Activated effector memory CD4-positive, alpha-beta T cell treated with anti-CD3 and anti-CD28 coated beads, Interleukin-2, amount 50 U/mL, for 16 hours (primary cell): ENCODE data around the gene UFC1.

Source experiments
- DNase-seq: peaks from one replicate; pipeline ENCODE4 v3.0.0-alpha.2; 2020

Gene UFC1

GRCh38 chr1:161137881-161138280, 15.9 kb upstream of the UFC1 start:
- DNase-seq, result no peak

GRCh38 chr1:161138431-161138830, 15.3 kb upstream of the UFC1 start:
- no peak for DNase-seq

GRCh38 chr1:161139766-161140165, 14.0 kb upstream of the UFC1 start:
- DNase-seq, result no peak

GRCh38 chr1:161140755-161141400, 12.9 kb upstream of the UFC1 start:
- no peak for DNase-seq

GRCh38 chr1:161145832-161146231, 7.9 kb upstream of the UFC1 start:
- DNase-seq, result no peak

GRCh38 chr1:161153176-161153575, 602 bp upstream of the UFC1 start:
- no peak for DNase-seq

GRCh38 chr1:161157867-161158266, 4.1 kb downstream of the UFC1 start:
- no peak for DNase-seq

- no peak for DNase-seq
These were observed 4.7 kb downstream of the UFC1 start for GRCh38 chr1:161158316-161159010.

GRCh38 chr1:161159087-161159912, 5.5 kb downstream of the UFC1 start, which contains the start of gene USP21:
TSS of gene USP21 (plus strand) at chr1:161159500. CDS start at chr1:161160641, 1,141 bp downstream.
- peak; percentile 97 for DNase-seq

- no peak for DNase-seq
These were observed 6.1 kb downstream of the UFC1 start for GRCh38 chr1:161159913-161160243.

- no peak for DNase-seq
These were observed 6.9 kb downstream of the UFC1 start for GRCh38 chr1:161160671-161161145.

- DNase-seq, result no peak
These were observed 7.9 kb downstream of the UFC1 start for GRCh38 chr1:161161652-161162051.

GRCh38 chr1:161162052-161162451, 8.3 kb downstream of the UFC1 start:
- DNase-seq, result peak; percentile 60

GRCh38 chr1:161162806-161163205, 9.0 kb downstream of the UFC1 start:
- peak; percentile 50 for DNase-seq

GRCh38 chr1:161163793-161164192, 10.0 kb downstream of the UFC1 start:
- peak; percentile 41 for DNase-seq

- DNase-seq, result peak; percentile 62
These were observed 11.3 kb downstream of the UFC1 start for GRCh38 chr1:161164901-161165610.

GRCh38 chr1:161165742-161166668, 12.2 kb downstream of the UFC1 start, which contains the start of gene PPOX:
TSS of gene PPOX (plus strand) at chr1:161166426. CDS start at chr1:161166848, 422 bp downstream.
- peak; percentile 97 for DNase-seq

- peak; percentile 66 for DNase-seq
These were observed 13.1 kb downstream of the UFC1 start for GRCh38 chr1:161166669-161167548.

- DNase-seq, result peak; percentile 44
These were observed 15.1 kb downstream of the UFC1 start for GRCh38 chr1:161168906-161169305.

- no peak for DNase-seq
These were observed 17.4 kb downstream of the UFC1 start for GRCh38 chr1:161171191-161171590.

- DNase-seq, result no peak
These were observed 17.9 kb downstream of the UFC1 start for GRCh38 chr1:161171696-161172095.
